H1 (cell line): ENCODE results near the gene CAMK2B. TPM values are rescaled to one million over a fixed set of nuclear protein-coding genes. Genes with fewer than 3 reads are reported as not detected.

Source experiments
- CTCF ChIA-PET: fragments of 300-600 bp; sonication (Branson Sonifier 250); formaldehyde crosslinking; loops from one replicate; lab custom pipeline; 2021; ENCODE audit not compliant: partially characterized antibody; lab: Charles Lee
- POLR2A ChIA-PET: fragments of 300-600 bp; sonication (Branson Sonifier 250); formaldehyde crosslinking; loops from one replicate; lab custom pipeline; 2021; ENCODE audit warnings: inconsistent platforms; ENCODE audit not compliant: partially characterized antibody; lab: Charles Lee
- DNase-seq, 2 experiments: peaks; one replicate each; pipeline versions ENCODE4 v3.0.0 to v3.0.0-alpha.2; 2010 to 2022; ENCODE audit warnings: low spot score in 2 of 2, low read depth in 1 of 2, mixed read lengths in 1 of 2
- FAIRE-seq: peaks from 2 replicates; lab custom pipeline; 2011; peaks lifted over from hg19 to GRCh38; lab: Jason Lieb, UNC
- H2AFZ ChIP-seq: 2 replicates; pipeline ENCODE4 v1.8.1; 2012; ENCODE audit warnings: low read length, inconsistent platforms
- H2AK5ac ChIP-seq: 2 replicates; pipeline ENCODE4 v1.6.1; 2013; ENCODE audit warnings: low read depth, low read length
- H2BK120ac ChIP-seq: replicated peaks from 2 replicates; pipeline ENCODE3; 2013; ENCODE audit warnings: low read depth, low read length, inconsistent platforms
- H2BK12ac ChIP-seq: 2 replicates; pipeline ENCODE4 v1.6.1; 2013; ENCODE audit warnings: low read depth, low read length
- H2BK15ac ChIP-seq: 2 replicates; pipeline ENCODE4 v1.6.1; 2013; ENCODE audit warnings: low read length
- H2BK20ac ChIP-seq: 2 replicates; pipeline ENCODE4 v1.6.1; 2013; ENCODE audit warnings: low read length
- H2BK5ac ChIP-seq: 2 replicates; pipeline ENCODE4 v1.6.1; 2013; ENCODE audit warnings: low read depth, low read length
- H3K14ac ChIP-seq: 2 replicates; pipeline ENCODE4 v1.6.1; 2013; ENCODE audit warnings: inconsistent platforms; ENCODE audit not compliant: insufficient read length
- H3K18ac ChIP-seq: 2 replicates; pipeline ENCODE4 v1.6.1; 2013; ENCODE audit warnings: low read length; ENCODE audit errors: extremely low read depth
- H3K23ac ChIP-seq: 2 replicates; pipeline ENCODE4 v1.6.1; 2013; ENCODE audit warnings: inconsistent platforms; ENCODE audit not compliant: insufficient read length
- H3K23me2 ChIP-seq: 2 replicates; pipeline ENCODE4 v1.6.1; 2013; ENCODE audit warnings: low read depth, low read length
- H3K27ac ChIP-seq: 2 replicates; pipeline ENCODE4 v1.6.1; 2011; ENCODE audit warnings: low read depth, low read length, inconsistent platforms
- H3K27me3 ChIP-seq, 4 experiments: replicated peaks in 1 of 4; 1 replicate in 1 of 4; 2 replicates in 3 of 4; pipeline versions ENCODE4 v1.6.1 to v1.8.1; 2011 to 2013; ENCODE audit warnings: low read length in 3 of 4, mild to moderate bottlenecking in 3 of 4, inconsistent platforms in 2 of 4, mixed read lengths in 2 of 4, moderate library complexity in 1 of 4; ENCODE audit not compliant: control insufficient read depth in 3 of 4, insufficient read depth in 3 of 4; ENCODE audit errors: extremely low read depth in 1 of 4
- H3K36me3 ChIP-seq, 4 experiments: 2 replicates each; pipeline versions ENCODE4 v1.6.1 to v1.8.1; 2011 to 2013; ENCODE audit warnings: mild to moderate bottlenecking in 4 of 4, low read length in 3 of 4, moderate library complexity in 2 of 4, control low read depth in 1 of 4, inconsistent platforms in 1 of 4; ENCODE audit not compliant: insufficient read depth in 4 of 4, control insufficient read depth in 2 of 4
- H3K4ac ChIP-seq: replicated peaks from 2 replicates; pipeline ENCODE3; 2013; ENCODE audit warnings: low read length, low read depth, mixed read lengths, inconsistent platforms; ENCODE audit not compliant: insufficient read length
- H3K4me1 ChIP-seq, 4 experiments: replicated peaks in 1 of 4; 1 replicate in 1 of 4; 2 replicates in 3 of 4; pipeline versions ENCODE4 v1.6.1 to v1.8.1; 2011 to 2013; ENCODE audit warnings: low read length in 3 of 4, inconsistent platforms in 2 of 4, mixed read lengths in 1 of 4; ENCODE audit not compliant: insufficient read depth in 4 of 4, control insufficient read depth in 3 of 4
- H3K4me2 ChIP-seq, 2 experiments: 2 replicates each; pipeline versions ENCODE4 v1.6.1 to v1.8.1; 2011 to 2013; ENCODE audit warnings: low read depth in 2 of 2, low read length in 2 of 2, control low read depth in 1 of 2, inconsistent platforms in 1 of 2, mild to moderate bottlenecking in 1 of 2; ENCODE audit not compliant: insufficient read depth in 1 of 2
- H3K4me3 ChIP-seq, 4 experiments: fragments of 200-600, 300-600 bp in 1 of 4; sonication (generic), shearing (Covaris generic), sonication (Bioruptor Twin) in 1 of 4; 2 replicates each; pipeline versions ENCODE4 v1.5.1 to v1.8.1; 2011 to 2016; ENCODE audit warnings: low read length in 4 of 4, low read depth in 3 of 4, control low read depth in 2 of 4, inconsistent platforms in 2 of 4, mild to moderate bottlenecking in 2 of 4, mixed read lengths in 1 of 4, moderate library complexity in 1 of 4; ENCODE audit not compliant: insufficient read depth in 2 of 4; ENCODE audit errors: extremely low read depth in 1 of 4
- H3K56ac ChIP-seq: replicated peaks from 2 replicates; pipeline ENCODE3; 2013; ENCODE audit warnings: low read depth, mild to moderate bottlenecking, mixed read lengths, low read length, inconsistent platforms; ENCODE audit not compliant: insufficient read length
- H3K79me1 ChIP-seq: 2 replicates; pipeline ENCODE4 v1.6.1; 2013; ENCODE audit warnings: low read depth, low read length, control low read depth
- H3K79me2 ChIP-seq, 2 experiments: 2 replicates each; pipeline versions ENCODE4 v1.6.1 to v1.8.1; 2012 to 2013; ENCODE audit warnings: low read length in 2 of 2, mild to moderate bottlenecking in 2 of 2, inconsistent platforms in 1 of 2; ENCODE audit not compliant: insufficient read depth in 2 of 2, control insufficient read depth in 1 of 2
- H3K9ac ChIP-seq, 4 experiments: replicated peaks in 1 of 4; 1 replicate in 1 of 4; 2 replicates in 3 of 4; pipeline versions ENCODE4 v1.6.1 to v1.8.1; 2011 to 2013; ENCODE audit warnings: low read depth in 3 of 4, low read length in 3 of 4, control low read depth in 2 of 4, mild to moderate bottlenecking in 2 of 4, moderate library complexity in 2 of 4, inconsistent platforms in 1 of 4; ENCODE audit errors: extremely low read depth in 1 of 4
- H3K9me3 ChIP-seq, 2 experiments: 2 replicates each; pipeline versions ENCODE4 v1.6.1 to v1.8.1; 2012 to 2013; ENCODE audit warnings: mild to moderate bottlenecking in 2 of 2, moderate library complexity in 2 of 2, control low read depth in 1 of 2, inconsistent platforms in 1 of 2, low read depth in 1 of 2, low read length in 1 of 2, mixed read lengths in 1 of 2; ENCODE audit not compliant: insufficient read depth in 2 of 2
- H4K20me1 ChIP-seq, 2 experiments: replicated peaks in 1 of 2; 2 replicates each; pipeline versions ENCODE3 to v1.8.1; 2011 to 2013; ENCODE audit warnings: inconsistent platforms in 2 of 2, low read length in 2 of 2, mild to moderate bottlenecking in 1 of 2; ENCODE audit not compliant: insufficient read depth in 2 of 2, control insufficient read depth in 1 of 2
- H4K5ac ChIP-seq: 2 replicates; pipeline ENCODE4 v1.6.1; 2013; ENCODE audit warnings: low read length, low read depth, mixed read lengths, inconsistent platforms; ENCODE audit not compliant: insufficient read length
- H4K8ac ChIP-seq: 2 replicates; pipeline ENCODE4 v1.8.0; 2013; ENCODE audit warnings: mild to moderate bottlenecking, moderate library complexity, low read length, inconsistent platforms; ENCODE audit not compliant: insufficient read depth; ENCODE audit errors: extremely low read depth
- H4K91ac ChIP-seq: replicated peaks from 2 replicates; pipeline ENCODE3; 2013; ENCODE audit warnings: low read length, mixed read lengths, inconsistent platforms; ENCODE audit not compliant: insufficient read length
- CBX8 ChIP-seq: fragments of 300-800, 300-1000 bp; sonication (generic); IDR thresholded peaks from 2 replicates; pipeline ENCODE4 v1.7.1; 2016; ENCODE audit warnings: low read depth, low read length, borderline replicate concordance
- EZH2 ChIP-seq: fragments of 200-600 bp; sonication (generic); IDR thresholded peaks from 2 replicates; pipeline ENCODE4 v1.7.1; 2012; ENCODE audit warnings: low read depth, mild to moderate bottlenecking, moderate library complexity, low read length, inconsistent platforms; ENCODE audit not compliant: severe bottlenecking
- KDM5A ChIP-seq: fragments of 200-600 bp; IDR thresholded peaks from 2 replicates; pipeline ENCODE4 v1.7.1; 2012; ENCODE audit warnings: mild to moderate bottlenecking, low read length, inconsistent platforms, mixed read lengths
- PHF8 ChIP-seq: fragments of 200-600 bp; sonication (generic); conservative IDR thresholded peaks from 2 replicates; pipeline ENCODE4 v1.7.1; 2012; ENCODE audit warnings: low read depth, mild to moderate bottlenecking, inconsistent platforms, low read length, moderate library complexity
- RXRA ChIP-seq: IDR thresholded peaks from 2 replicates; pipeline ENCODE4 v1.6.1; 2011; ENCODE audit warnings: low read depth, mild to moderate bottlenecking, low read length, moderate library complexity; ENCODE audit not compliant: insufficient read depth
- SIN3A ChIP-seq, 2 experiments: IDR thresholded peaks in 1 of 2; conservative IDR thresholded peaks in 1 of 2; 2 replicates each; pipeline ENCODE4 v1.6.1; 2011 to 2012; ENCODE audit warnings: low read length in 2 of 2, improper control_type of control experiment in 1 of 2, low read depth in 1 of 2, mild to moderate bottlenecking in 1 of 2
- SIX5 ChIP-seq: IDR thresholded peaks from 2 replicates; pipeline ENCODE4 v1.6.1; 2011; ENCODE audit warnings: mild to moderate bottlenecking, low read depth, low read length
- YY1 ChIP-seq: IDR thresholded peaks from 2 replicates; pipeline ENCODE4 v1.6.1; 2011; ENCODE audit warnings: low read depth, mild to moderate bottlenecking, low read length
- WGBS, 2 experiments: shearing (Covaris generic) in 1 of 2; methylation state at CpG; one replicate each; pipeline versions ENCODE4 v1.1.6 to v1.1.7; 2013 to 2015; ENCODE audit warnings: low lambda C conversion rate in 2 of 2, mixed read lengths in 2 of 2, inconsistent platforms in 1 of 2, low coverage in 1 of 2, missing lambda C conversion rate in 1 of 2; ENCODE audit not compliant: insufficient replicate concordance in 2 of 2, insufficient coverage in 1 of 2, insufficient read length in 1 of 2; ENCODE audit errors: extremely low coverage in 1 of 2, missing lambda C conversion rate in 1 of 2; 5-methylcytosine and 5-hydroxymethylcytosine counted together
- polyA plus RNA-seq, 7 experiments: library from polyadenylated mRNA; depleted of rRNA in 3 of 7; stranded (reverse) in 5 of 7; unstranded in 2 of 7; fragments of >200 nt in 5 of 7; fragments of 200-250 nt in 2 of 7; gene quantifications; 1 replicate in 5 of 7; 2 replicates in 1 of 7; 4 replicates in 1 of 7; pipeline versions ENCODE4 v1.2.1 to v1.2.3, GENCODE V29; 2011 to 2013; ENCODE audit warnings: missing spikeins in 2 of 7, mixed read lengths in 2 of 7
- total RNA-seq: library from RNA; stranded (reverse); fragmentation: NEBNext Ultra II Directional; extraction: Animal tissue kit (Norgen Biotek cat#: 25700); gene quantifications from 2 replicates; pipeline ENCODE4 v1.2.1, GENCODE V29; 2021

CAMK2B gene
- total and polyA plus RNA-seq, 2 of the 8 experiments (the other 6 are each of a cell fraction or from before 2014, with no cell fraction given): 0.05 to 0.15 TPM

DNA sequence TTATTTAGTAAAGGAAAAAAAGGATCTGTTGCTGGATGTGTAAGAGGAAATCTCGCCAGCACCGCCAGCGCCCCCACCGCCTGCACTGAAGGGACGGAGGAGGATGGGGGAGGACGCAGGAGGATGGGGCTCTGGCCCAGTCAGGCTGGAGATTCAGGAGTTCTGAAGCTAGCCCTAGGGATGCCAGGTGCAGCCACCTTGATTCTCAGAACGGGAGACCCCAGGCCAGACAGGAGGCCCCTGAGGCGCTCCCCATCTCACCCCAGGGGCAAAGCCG, 1.3 kb downstream of the CAMK2B start:
- H3K36me3 ChIP-seq: no peaks in the 10 kb centered on the region; a peak in 1 of 8 replicates
- WGBS, 2 experiments: 34% methylated on average over 9 of the region's 9 CpGs; no CpG with 5 or more reads in 1 of the 2 experiments
- no peaks in the 10 kb centered on the region for H3K9me3 ChIP-seq
- H3K79me1 ChIP-seq: no peaks in the 10 kb centered on the region
- H3K27ac ChIP-seq: no peak overlapping the region
- H2BK15ac ChIP-seq: no peak overlapping the region
- no peak for FAIRE-seq
- no peak overlapping the region for H4K8ac ChIP-seq
- H3K23me2 ChIP-seq: peaks cover 3% of the 10 kb centered on the region; the same call in 1 of the 2 replicates
- no peaks in the 10 kb centered on the region for H3K79me2 ChIP-seq
- no peak overlapping the region for H2BK12ac ChIP-seq
- peak overlapping the region; percentile 65 to 78; a peak in 2 of 4 replicates for H3K4me2 ChIP-seq
- H4K91ac ChIP-seq: no peak overlapping the region
- H3K27me3 ChIP-seq: peaks cover 37 to 52% (median 46%) of the 10 kb centered on the region in 4 experiments
- no peak overlapping the region for H2BK120ac ChIP-seq
- no peak overlapping the region for H3K18ac ChIP-seq
- H2AK5ac ChIP-seq: no peak overlapping the region
- no peak overlapping the region for H3K56ac ChIP-seq
- no peaks in the 10 kb centered on the region for H4K20me1 ChIP-seq
- no peak overlapping the region for H3K4ac ChIP-seq
- no peak overlapping the region for H2BK20ac ChIP-seq
- peak in 1 of 2 experiments; percentile 49 for DNase-seq
- POLR2A ChIA-PET: no interaction called here
- 0 out of 8 replicates have a peak overlapping the region, but pooled peaks of 1 of the 4 experiments have one; percentile 59 for H3K4me3 ChIP-seq
- no peak overlapping the region for H3K23ac ChIP-seq
- TF ChIP-seq EZH2 (no peak), YY1 (no peak), PHF8 (no peak), KDM5A (no peak), CBX8 (no peak), SIN3A (conservative IDR thresholded peaks at IDR 0.05 in 1 of 2, IDR thresholded peaks at IDR 0.05 in 1 of 2; ENCODE audit: low read depth in 1 of 2, low read length in 2 of 2) (no peak), SIX5 (no peak), RXRA (no peak)
- no peak overlapping the region for H2AFZ ChIP-seq
- no peak overlapping the region for H4K5ac ChIP-seq
- H3K14ac ChIP-seq: no peak overlapping the region
- peaks cover 0 to 14% (median 7%) of the 10 kb centered on the region in 4 experiments; a peak in 5 of 7 replicates for H3K4me1 ChIP-seq
- CTCF ChIA-PET: interaction anchor here (1.2 to 1.6 kb wide), 2 partner anchors 9 to 84 kb away, joined by 3 to 5 read pairs; no protein-coding TSS in a partner anchor
- no peak overlapping the region for H2BK5ac ChIP-seq
- H3K9ac ChIP-seq: no peak overlapping the region
